ENCODE results near the gene MACF1.

The MACF1 gene

GRCh38 chr1:39305555-39305954, 101.1 kb downstream of the MACF1 start:
- no peak for DNase-seq

- no peak for DNase-seq
Observed at GRCh38 chr1:39310015-39310414, 105.5 kb downstream of the MACF1 start.

- DNase-seq: no peak
Observed at GRCh38 chr1:39310691-39311090, 106.2 kb downstream of the MACF1 start.

- no peak for DNase-seq
Observed at GRCh38 chr1:39317111-39317510, 112.6 kb downstream of the MACF1 start.

- DNase-seq: no peak
Observed at GRCh38 chr1:39317910-39318633, 113.6 kb downstream of the MACF1 start.

- no peak for DNase-seq
Observed at GRCh38 chr1:39321979-39322378, 117.5 kb downstream of the MACF1 start.

GRCh38 chr1:39322431-39322830, 117.9 kb downstream of the MACF1 start:
- no peak for DNase-seq

GRCh38 chr1:39324888-39325287, 120.4 kb downstream of the MACF1 start:
- DNase-seq: no peak

GRCh38 chr1:39326836-39327235, 122.3 kb downstream of the MACF1 start:
- no peak for DNase-seq

GRCh38 chr1:39328095-39328494, 123.6 kb downstream of the MACF1 start:
- no peak for DNase-seq

GRCh38 chr1:39328586-39329121, 124.2 kb downstream of the MACF1 start:
- no peak for DNase-seq

- no peak for DNase-seq
Observed at GRCh38 chr1:39331647-39332046, 127.2 kb downstream of the MACF1 start.

GRCh38 chr1:39332291-39332690, 127.8 kb downstream of the MACF1 start:
- no peak for DNase-seq

GRCh38 chr1:39332828-39333227, 128.3 kb downstream of the MACF1 start:
- no peak for DNase-seq

GRCh38 chr1:39333296-39333695, 128.8 kb downstream of the MACF1 start:
- DNase-seq: no peak

- no peak for DNase-seq
Observed at GRCh38 chr1:39335216-39335615, 130.7 kb downstream of the MACF1 start.

- DNase-seq: no peak
Observed at GRCh38 chr1:39337067-39337466, 132.6 kb downstream of the MACF1 start.

- no peak for DNase-seq
Observed at GRCh38 chr1:39342776-39343175, 138.3 kb downstream of the MACF1 start.

- no peak for DNase-seq
Observed at GRCh38 chr1:39344394-39345154, 140.1 kb downstream of the MACF1 start.

- no peak for DNase-seq
Observed at GRCh38 chr1:39346872-39347271, 142.4 kb downstream of the MACF1 start.

- peak in 1 of 2 experiments; percentile 58 for DNase-seq
Observed at GRCh38 chr1:39348278-39348677, 143.8 kb downstream of the MACF1 start.

GRCh38 chr1:39352881-39353280, 148.4 kb downstream of the MACF1 start:
- DNase-seq: no peak

GRCh38 chr1:39354572-39354971, 150.1 kb downstream of the MACF1 start:
- no peak for DNase-seq

- DNase-seq: no peak
Observed at GRCh38 chr1:39358491-39358890, 154.0 kb downstream of the MACF1 start.

Data from NCI-H2081 (cell line).